ENCODE data around the gene PCSK5.

DNA sequence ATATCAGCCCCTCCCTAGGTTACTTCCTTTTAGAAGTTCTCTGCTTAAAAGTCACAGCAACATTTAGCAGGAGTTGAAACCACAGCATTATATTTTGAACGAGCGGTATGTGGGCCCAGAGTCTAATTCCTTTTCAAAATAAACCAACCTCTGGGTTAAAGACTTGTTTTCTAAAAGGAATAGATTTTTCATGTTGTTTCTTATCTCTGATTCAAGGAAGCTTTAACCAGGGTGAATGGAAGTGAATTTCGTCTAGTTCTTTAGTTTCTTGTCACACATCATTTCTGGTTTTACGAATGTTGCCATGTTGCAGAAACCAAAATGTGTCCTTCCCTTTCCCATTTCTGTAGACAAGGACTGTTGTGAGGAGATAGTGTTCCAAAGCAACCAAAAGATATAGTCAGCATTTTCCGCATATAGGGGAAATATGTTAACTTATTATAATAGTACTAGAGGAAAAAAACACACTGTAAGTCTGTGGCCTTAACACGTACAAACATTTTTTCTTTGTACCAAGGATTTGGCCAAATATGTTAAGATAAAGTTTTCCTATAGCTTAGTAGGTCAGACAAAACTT lies 142.4 kb downstream of the PCSK5 start:
- TF ChIP-seq, protein P1, sequence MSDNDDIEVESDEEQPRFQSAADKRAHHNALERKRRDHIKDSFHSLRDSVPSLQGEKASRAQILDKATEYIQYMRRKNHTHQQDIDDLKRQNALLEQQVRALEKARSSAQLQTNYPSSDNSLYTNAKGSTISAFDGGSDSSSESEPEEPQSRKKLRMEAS (IDR thresholded peaks at IDR 0.05) = no peak
- TF ChIP-seq, protein P2, sequence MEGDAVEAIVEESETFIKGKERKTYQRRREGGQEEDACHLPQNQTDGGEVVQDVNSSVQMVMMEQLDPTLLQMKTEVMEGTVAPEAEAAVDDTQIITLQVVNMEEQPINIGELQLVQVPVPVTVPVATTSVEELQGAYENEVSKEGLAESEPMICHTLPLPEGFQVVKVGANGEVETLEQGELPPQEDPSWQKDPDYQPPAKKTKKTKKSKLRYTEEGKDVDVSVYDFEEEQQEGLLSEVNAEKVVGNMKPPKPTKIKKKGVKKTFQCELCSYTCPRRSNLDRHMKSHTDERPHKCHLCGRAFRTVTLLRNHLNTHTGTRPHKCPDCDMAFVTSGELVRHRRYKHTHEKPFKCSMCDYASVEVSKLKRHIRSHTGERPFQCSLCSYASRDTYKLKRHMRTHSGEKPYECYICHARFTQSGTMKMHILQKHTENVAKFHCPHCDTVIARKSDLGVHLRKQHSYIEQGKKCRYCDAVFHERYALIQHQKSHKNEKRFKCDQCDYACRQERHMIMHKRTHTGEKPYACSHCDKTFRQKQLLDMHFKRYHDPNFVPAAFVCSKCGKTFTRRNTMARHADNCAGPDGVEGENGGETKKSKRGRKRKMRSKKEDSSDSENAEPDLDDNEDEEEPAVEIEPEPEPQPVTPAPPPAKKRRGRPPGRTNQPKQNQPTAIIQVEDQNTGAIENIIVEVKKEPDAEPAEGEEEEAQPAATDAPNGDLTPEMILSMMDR (IDR thresholded peaks at IDR 0.05 in 2 of 3, conservative IDR thresholded peaks at IDR 0.05 in 1 of 3; ENCODE audit: borderline replicate concordance in 1 of 3, insufficient read depth in 1 of 3, low read depth in 2 of 3, low read length in 2 of 3) = no peak
- no peak for TF ChIP-seq EZH2 (IDR thresholded peaks at IDR 0.05)
- TF ChIP-seq YY1 (IDR thresholded peaks at IDR 0.05; ENCODE audit: extremely low read depth, insufficient replicate concordance, low read depth, low read length) = no peak
- no peak for TF ChIP-seq POLR2A (IDR thresholded peaks at IDR 0.05; ENCODE audit: borderline replicate concordance, extremely low read depth, insufficient read depth, insufficient read length)
